ENCODE measurements around the gene OR3A2. TPM values are rescaled to one million over a fixed set of nuclear protein-coding genes. Genes with fewer than 3 reads are reported as not detected.
"Not testable (repeated sequence)": the region's sequence is repeated elsewhere in the genome, so short reads cannot be mapped to it uniquely, and the experiment has no call there.

OR3A2 gene
- total RNA-seq, 6 experiments from 2014 or later: not detected

DNA sequence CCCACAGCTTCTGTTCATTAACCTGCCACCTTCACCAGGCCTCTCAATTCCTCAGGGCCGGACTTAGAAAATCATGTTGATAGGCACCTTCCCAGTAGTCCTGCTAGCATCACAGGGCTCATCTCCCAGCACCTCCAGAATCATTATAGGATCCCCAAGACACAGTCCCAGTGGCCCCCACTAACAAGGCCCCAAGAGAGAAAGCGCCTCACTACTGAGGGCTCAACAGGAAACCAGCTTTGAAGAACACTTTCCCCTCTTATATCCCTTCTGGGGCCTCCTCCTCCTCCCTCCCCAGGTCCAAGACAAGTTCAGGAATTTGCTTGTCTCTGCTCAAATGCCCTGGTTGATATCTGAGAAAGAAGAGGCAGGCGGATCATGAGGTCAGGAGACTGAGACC lies 25.0 kb upstream of the OR3A2 start, which contains the start of gene OR3A3:
OR3A3 (plus strand) TSS at position 301 of the 400 bp plus-strand sequence.
- Histone ChIP-seq H3K36me3 (no peaks in the 10 kb centered on the region), H3K27me3 (no peaks in the 10 kb centered on the region), H3K27ac (no peak within 1 kb of the TSS), H3K4me3 (no peak within 1 kb of the TSS), H3K4me1 (no peaks in the 10 kb centered on the region), H3K9me3 (no peaks in the 10 kb centered on the region)
- ATAC-seq (no peak), DNase-seq (no peak)
- no peak for TF ChIP-seq POLR2A (IDR thresholded peaks at IDR 0.05)
- TF ChIP-seq, protein P1, sequence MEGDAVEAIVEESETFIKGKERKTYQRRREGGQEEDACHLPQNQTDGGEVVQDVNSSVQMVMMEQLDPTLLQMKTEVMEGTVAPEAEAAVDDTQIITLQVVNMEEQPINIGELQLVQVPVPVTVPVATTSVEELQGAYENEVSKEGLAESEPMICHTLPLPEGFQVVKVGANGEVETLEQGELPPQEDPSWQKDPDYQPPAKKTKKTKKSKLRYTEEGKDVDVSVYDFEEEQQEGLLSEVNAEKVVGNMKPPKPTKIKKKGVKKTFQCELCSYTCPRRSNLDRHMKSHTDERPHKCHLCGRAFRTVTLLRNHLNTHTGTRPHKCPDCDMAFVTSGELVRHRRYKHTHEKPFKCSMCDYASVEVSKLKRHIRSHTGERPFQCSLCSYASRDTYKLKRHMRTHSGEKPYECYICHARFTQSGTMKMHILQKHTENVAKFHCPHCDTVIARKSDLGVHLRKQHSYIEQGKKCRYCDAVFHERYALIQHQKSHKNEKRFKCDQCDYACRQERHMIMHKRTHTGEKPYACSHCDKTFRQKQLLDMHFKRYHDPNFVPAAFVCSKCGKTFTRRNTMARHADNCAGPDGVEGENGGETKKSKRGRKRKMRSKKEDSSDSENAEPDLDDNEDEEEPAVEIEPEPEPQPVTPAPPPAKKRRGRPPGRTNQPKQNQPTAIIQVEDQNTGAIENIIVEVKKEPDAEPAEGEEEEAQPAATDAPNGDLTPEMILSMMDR (IDR thresholded peaks at IDR 0.05): no peak
- WGBS (ENCODE audit: insufficient coverage, low coverage, low lambda C conversion rate, missing lambda C conversion rate): 76% methylated on average over 2 of the region's 3 CpGs
- intact Hi-C loops (cut with DNase I): no loop called here

DNA sequence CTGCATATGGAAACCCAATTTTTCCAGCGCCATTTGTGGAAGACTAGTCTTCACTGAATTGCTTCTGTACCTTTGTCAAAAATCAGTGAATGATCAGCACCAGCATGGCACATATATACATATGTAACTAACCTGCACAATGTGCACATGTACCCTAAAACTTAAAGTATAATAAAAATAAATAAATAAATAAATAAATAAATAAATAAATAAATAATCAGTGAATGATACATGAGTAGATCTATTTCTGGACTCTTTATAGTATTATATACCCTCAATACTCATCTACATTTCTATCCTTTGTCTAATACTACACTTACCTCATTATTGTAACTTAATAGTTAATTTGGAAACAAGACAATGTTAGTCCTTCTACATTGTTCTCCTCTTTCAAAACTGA lies 17.7 kb upstream of the OR3A2 start:
- ATAC-seq; intact Hi-C loops (cut with DNase I): not testable (repeated sequence)
- 91% methylated on average over 1 of the region's 1 CpG for WGBS (ENCODE audit: insufficient coverage, low coverage, low lambda C conversion rate, missing lambda C conversion rate)

DNA sequence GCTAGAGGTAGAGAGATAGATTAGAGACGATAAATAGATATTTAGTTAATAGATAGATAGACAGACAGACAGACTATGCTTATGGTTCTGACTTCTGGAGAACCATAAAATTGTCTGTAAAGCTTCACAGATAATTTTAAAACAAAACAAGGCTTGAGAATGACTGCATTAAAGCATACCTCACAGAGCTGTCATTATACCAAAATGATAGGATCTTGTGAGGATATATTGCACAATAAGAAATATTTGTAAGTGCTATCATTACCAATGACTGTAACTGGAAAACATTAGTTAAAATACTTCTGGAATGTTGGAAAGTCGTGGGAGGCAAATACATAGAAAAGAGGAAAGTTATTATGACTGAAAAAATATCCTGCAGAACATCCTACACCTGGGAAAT lies 15.7 kb upstream of the OR3A2 start:
- Histone ChIP-seq H3K36me3 (no peaks in the 10 kb centered on the region), H3K27me3 (no peaks in the 10 kb centered on the region), H3K4me3 (no peak overlapping the region), H3K27ac (no peak overlapping the region), H3K4me1 (no peaks in the 10 kb centered on the region), H3K9me3 (no peaks in the 10 kb centered on the region)
- TF ChIP-seq, protein P1 (IDR thresholded peaks at IDR 0.05): no peak
- no peak for TF ChIP-seq POLR2A (IDR thresholded peaks at IDR 0.05)
- no peak for DNase-seq
- intact Hi-C loops (cut with DNase I): no loop called here
- WGBS (ENCODE audit: insufficient coverage, low coverage, low lambda C conversion rate, missing lambda C conversion rate): 42% methylated on average over 2 of the region's 2 CpGs
- ATAC-seq: no peak

More for the DNA sequence above, 17.7 kb upstream of the OR3A2 start:
- not testable (repeated sequence) for DNase-seq, H3K27me3 ChIP-seq, H3K36me3 ChIP-seq, H3K4me3 ChIP-seq, H3K4me1 ChIP-seq, H3K9me3 ChIP-seq, H3K27ac ChIP-seq

DNA sequence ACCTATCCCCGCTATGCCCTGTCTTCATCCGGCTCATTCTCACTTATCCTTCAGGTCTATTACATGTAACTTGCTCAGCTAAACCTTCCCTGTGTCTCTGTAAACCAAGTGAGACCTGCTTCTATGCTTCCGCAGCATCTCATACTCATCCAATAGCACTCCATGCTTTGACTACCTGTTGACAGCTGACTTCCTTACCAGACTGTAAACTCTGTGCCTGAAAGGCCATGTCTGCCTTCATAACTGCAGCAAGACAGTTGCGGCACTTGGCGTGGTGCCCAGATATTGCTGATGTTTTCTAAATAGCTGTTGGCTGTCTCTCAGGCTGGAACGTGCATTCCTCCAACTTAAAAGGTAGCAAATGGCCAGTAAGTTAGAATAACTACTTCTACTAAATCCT lies 13.9 kb upstream of the OR3A2 start:
- Histone ChIP-seq H3K27ac (no peak overlapping the region), H3K4me1 (no peaks in the 10 kb centered on the region), H3K36me3 (no peaks in the 10 kb centered on the region), H3K27me3 (no peaks in the 10 kb centered on the region), H3K4me3 (no peak overlapping the region), H3K9me3 (no peaks in the 10 kb centered on the region)
- ATAC-seq (no peak), DNase-seq (no peak)
- intact Hi-C loops (cut with DNase I): no loop called here
- TF ChIP-seq POLR2A (IDR thresholded peaks at IDR 0.05): no peak
- TF ChIP-seq, protein P1 (IDR thresholded peaks at IDR 0.05): no peak
- WGBS (ENCODE audit: insufficient coverage, low coverage, low lambda C conversion rate, missing lambda C conversion rate): 55% methylated on average over 6 of the region's 6 CpGs

DNA sequence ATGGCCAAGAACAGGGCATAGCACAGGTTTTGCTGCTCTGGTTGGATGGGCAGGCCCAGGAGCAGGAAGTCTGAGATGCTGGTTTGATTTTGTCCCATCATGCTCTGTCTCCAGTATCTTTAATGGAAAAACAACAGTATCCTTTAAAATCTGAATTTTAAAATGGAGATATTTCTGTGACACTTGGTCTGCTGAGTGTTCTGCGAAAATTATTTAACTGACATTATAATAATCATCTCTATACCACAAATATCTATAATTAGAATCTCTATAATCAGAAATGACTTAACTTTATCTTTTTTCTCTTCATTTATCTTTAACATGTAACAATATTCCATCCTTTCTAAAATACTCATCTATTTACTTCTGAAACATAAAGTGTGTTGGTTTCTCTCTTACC lies 12.2 kb upstream of the OR3A2 start, which contains the start of gene OR1E1:
OR1E1 (minus strand) TSS at position 101 of the 400 bp plus-strand sequence; CDS start at position 101, 0 bp downstream.
- WGBS (ENCODE audit: insufficient coverage, low coverage, low lambda C conversion rate, missing lambda C conversion rate): 62% methylated on average over 1 of the region's 1 CpG
- Histone ChIP-seq H3K4me3 (no peak within 1 kb of the TSS), H3K27ac (no peak within 1 kb of the TSS), H3K27me3 (no peaks in the 10 kb centered on the region), H3K9me3 (no peaks in the 10 kb centered on the region), H3K4me1 (no peaks in the 10 kb centered on the region), H3K36me3 (no peaks in the 10 kb centered on the region)
- DNase-seq: no peak
- intact Hi-C loops (cut with DNase I): no loop called here
- TF ChIP-seq POLR2A (IDR thresholded peaks at IDR 0.05): no peak
- TF ChIP-seq, protein P1 (IDR thresholded peaks at IDR 0.05): no peak
- ATAC-seq: no peak

DNA sequence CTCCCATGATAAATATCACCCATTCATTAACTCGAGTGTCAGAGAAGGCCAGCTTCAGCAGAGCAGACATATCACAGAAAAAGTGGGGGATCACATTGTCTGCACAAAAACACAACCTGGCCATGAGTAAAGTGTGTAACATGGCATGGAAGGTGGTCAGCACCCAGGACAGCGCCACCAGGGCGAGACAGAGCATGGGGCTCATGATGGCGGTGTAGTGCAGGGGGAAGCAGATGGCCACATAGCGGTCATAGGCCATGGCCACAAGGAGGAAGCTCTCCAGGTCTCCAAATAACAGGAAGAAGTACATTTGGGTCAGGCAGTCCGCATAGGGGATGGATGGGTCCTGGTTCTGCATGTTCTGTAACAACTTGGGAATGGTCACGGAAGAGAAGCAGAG lies 11.7 kb upstream of the OR3A2 start:
- H3K9me3 ChIP-seq; ATAC-seq; H3K27me3 ChIP-seq; H3K27ac ChIP-seq; intact Hi-C loops (cut with DNase I); H3K36me3 ChIP-seq; H3K4me1 ChIP-seq; H3K4me3 ChIP-seq; DNase-seq: not testable (repeated sequence)
- WGBS (ENCODE audit: insufficient coverage, low coverage, low lambda C conversion rate, missing lambda C conversion rate): 54% methylated on average over 6 of the region's 7 CpGs
